Adrenal gland (tissue), 12 donors: ENCODE data around the gene TEAD3. TPM values are rescaled to one million over a fixed set of nuclear protein-coding genes. Genes with fewer than 3 reads are reported as not detected.

Experiments used
- DNase-seq, 7 donors: peaks; one replicate each; pipeline ENCODE4 v3.0.0-alpha.2; 2019 to 2020
- H3K27ac ChIP-seq, 5 donors: fragments of 200-600 bp; sonication (generic) in 4 of 5; 1 replicate in 3 of 5; 2 replicates in 2 of 5; pipeline versions ENCODE4 v1.5.1 to v1.8.0; 2016 to 2020; ENCODE audit warnings: mild to moderate bottlenecking in 1 of 5
- H3K27me3 ChIP-seq: fragments of 200-600 bp; 2 replicates; pipeline ENCODE4 v1.8.0; 2021
- H3K36me3 ChIP-seq, 2 donors: fragments of 200-600 bp; replicated peaks in 1 of 2; 1 replicate in 1 of 2; 2 replicates in 1 of 2; pipeline versions ENCODE4 v1.5.1 to v1.8.0; 2018 to 2022
- H3K4me1 ChIP-seq, 2 donors: fragments of 200-600 bp; replicated peaks in 1 of 2; 1 replicate in 1 of 2; 2 replicates in 1 of 2; pipeline versions ENCODE4 v1.5.1 to v1.8.0; 2018 to 2021
- H3K4me3 ChIP-seq, 4 donors: fragments of 200-600 bp; sonication (generic) in 3 of 4; one replicate each; pipeline ENCODE4 v1.5.1; 2016 to 2018
- H3K9me3 ChIP-seq, 3 donors: fragments of 200-600 bp; sonication (generic) in 1 of 3; replicated peaks in 1 of 3; 1 replicate in 2 of 3; 2 replicates in 1 of 3; pipeline versions ENCODE4 v1.5.1 to v1.8.0; 2016 to 2021
- POLR2A ChIP-seq, 2 donors: fragments of 450-650 bp; IDR thresholded peaks; one replicate each; pipeline ENCODE4 v1.6.1; 2017; ENCODE audit warnings: antibody characterized with exemption in 2 of 2, mild to moderate bottlenecking in 2 of 2, moderate library complexity in 1 of 2
- WGBS, 4 donors: extraction: QIAGEN DNeasy Blood & Tissue Kit in 2 of 4; methylation state at CpG; one replicate each; pipeline versions ENCODE4 v1.1.5 to v1.1.7; 2013 to 2017; 5-methylcytosine and 5-hydroxymethylcytosine counted together
- intact Hi-C, 2 donors: fragments of 100-400 bp; cut with DNase I; formaldehyde crosslinking; loops; one replicate each; pipeline versions ENCODE4 v1.14.1 to v1.15.0; 2022 to 2023
- polyA plus RNA-seq, 3 donors: library from polyadenylated mRNA; stranded (reverse); fragments of 200-250 nt in 2 of 3; fragments of 350-450 nt in 1 of 3; fragmentation: Illumina TruSeq in 1 of 3; extraction: RNeasy Lipid Tissue Mini Kit (QIAGEN cat#74804) in 1 of 3; gene quantifications; one replicate each; pipeline ENCODE4 v1.2.3, GENCODE V29; 2013 to 2014
- total RNA-seq, 9 donors: library from RNA; depleted of rRNA in 4 of 9; stranded (reverse); fragments of >200 nt in 4 of 9; fragments of 120-200 nt in 1 of 9; fragmentation: NEBNext Ultra II Directional in 1 of 9; extraction: Animal tissue kit (Norgen Biotek cat#: 25700) in 1 of 9; gene quantifications; one replicate each; pipeline versions ENCODE4 v1.1.0 to v1.2.4, GENCODE V29; 2013 to 2023
- TF ChIP-seq, protein P1 (sequence below), 6 experiments: fragments of 450-650 bp in 4 of 6; fragments of 200-600 bp in 2 of 6; sonication (generic) in 1 of 6; IDR thresholded peaks; 1 replicate in 5 of 6; 2 replicates in 1 of 6; pipeline versions ENCODE4 v1.5.1 to v1.8.0; 2016 to 2021; ENCODE audit warnings: antibody characterized with exemption in 6 of 6, mild to moderate bottlenecking in 2 of 6, moderate library complexity in 1 of 6
- donor health status: healthy with polysubstance abuse.
- donor health status: Bipolar disorder and iron deficiency.
- donor health status: DM: yes; HTN: yes; CAD: no.
- donor health status: DM: no; HTN: no; CAD: no.
- donor health status: DM: no; HTN: no; CAD: no.
- donor health status: DM: yes; HTN: yes; CAD: no.

The TEAD3 gene
- total and polyA plus RNA-seq, 12 donors = 1.4 to 15.5 (median 8.7) TPM

DNA sequence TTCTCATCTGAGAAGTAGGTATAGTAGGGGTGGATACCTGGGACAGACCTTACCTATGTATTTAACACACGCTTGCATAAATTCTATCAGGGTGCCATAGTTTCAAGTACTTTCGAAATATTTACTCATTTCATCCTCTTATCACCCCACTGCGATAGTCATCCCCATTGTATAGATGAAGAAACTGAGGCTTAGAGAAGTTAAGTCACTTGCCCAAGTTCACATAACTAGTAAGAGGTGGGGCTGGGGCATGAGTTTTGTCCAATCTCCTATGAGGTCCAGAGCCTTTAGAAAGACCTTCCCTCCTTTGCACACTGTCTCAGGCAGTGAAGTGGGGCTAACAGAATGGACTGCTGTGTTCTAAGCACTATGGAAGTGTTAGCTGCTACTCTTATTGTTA, 9.7 kb upstream of the TEAD3 start:
- Histone ChIP-seq H3K27me3 (peaks cover 15% of the 10 kb centered on the region), H3K36me3 (no peaks in the 10 kb centered on the region), H3K4me3 (no peak overlapping the region), H3K4me1 (no peaks in the 10 kb centered on the region), H3K27ac (no peak overlapping the region), H3K9me3 (no peaks in the 10 kb centered on the region)
- intact Hi-C loops = no loop called here
- no peak for DNase-seq
- TF ChIP-seq, protein P1, sequence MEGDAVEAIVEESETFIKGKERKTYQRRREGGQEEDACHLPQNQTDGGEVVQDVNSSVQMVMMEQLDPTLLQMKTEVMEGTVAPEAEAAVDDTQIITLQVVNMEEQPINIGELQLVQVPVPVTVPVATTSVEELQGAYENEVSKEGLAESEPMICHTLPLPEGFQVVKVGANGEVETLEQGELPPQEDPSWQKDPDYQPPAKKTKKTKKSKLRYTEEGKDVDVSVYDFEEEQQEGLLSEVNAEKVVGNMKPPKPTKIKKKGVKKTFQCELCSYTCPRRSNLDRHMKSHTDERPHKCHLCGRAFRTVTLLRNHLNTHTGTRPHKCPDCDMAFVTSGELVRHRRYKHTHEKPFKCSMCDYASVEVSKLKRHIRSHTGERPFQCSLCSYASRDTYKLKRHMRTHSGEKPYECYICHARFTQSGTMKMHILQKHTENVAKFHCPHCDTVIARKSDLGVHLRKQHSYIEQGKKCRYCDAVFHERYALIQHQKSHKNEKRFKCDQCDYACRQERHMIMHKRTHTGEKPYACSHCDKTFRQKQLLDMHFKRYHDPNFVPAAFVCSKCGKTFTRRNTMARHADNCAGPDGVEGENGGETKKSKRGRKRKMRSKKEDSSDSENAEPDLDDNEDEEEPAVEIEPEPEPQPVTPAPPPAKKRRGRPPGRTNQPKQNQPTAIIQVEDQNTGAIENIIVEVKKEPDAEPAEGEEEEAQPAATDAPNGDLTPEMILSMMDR (IDR thresholded peaks at IDR 0.05) = no peak
- no peak for TF ChIP-seq POLR2A (IDR thresholded peaks at IDR 0.05)
- WGBS, 4 donors = 81 to 92% (median 90%) methylated on average over 3 of the region's 3 CpGs

DNA sequence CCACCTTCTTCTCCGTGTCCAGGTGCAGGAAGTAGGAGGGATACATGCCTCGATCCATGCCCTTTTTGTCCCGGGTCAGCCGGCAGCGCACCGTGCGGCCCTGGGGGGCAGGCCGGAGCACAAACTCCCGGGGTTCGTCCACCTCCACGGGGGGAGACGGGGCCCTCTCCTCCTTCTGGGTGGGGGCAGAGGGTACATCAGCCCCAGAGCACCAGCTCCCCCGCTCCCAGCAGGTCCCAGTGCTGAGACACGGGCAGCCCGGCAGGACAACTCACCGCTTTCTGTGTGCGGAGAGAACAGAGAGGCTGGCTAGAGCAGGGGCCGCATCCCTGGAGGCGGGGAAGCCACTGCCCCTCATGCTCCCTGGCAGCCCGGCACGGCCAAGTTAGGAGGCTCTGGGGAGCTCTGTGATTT, 9.1 kb upstream of the TEAD3 start:
- Histone ChIP-seq H3K27ac (no peak overlapping the region), H3K27me3 (peaks cover 10% of the 10 kb centered on the region), H3K4me1 (no peaks in the 10 kb centered on the region), H3K9me3 (no peaks in the 10 kb centered on the region), H3K4me3 (no peak overlapping the region), H3K36me3 (no peaks in the 10 kb centered on the region)
- no peak for DNase-seq
- TF ChIP-seq, protein P1 (IDR thresholded peaks at IDR 0.05) = no peak
- 59 to 69% (median 63%) methylated on average over 16 to 21 of the region's 21 CpGs for WGBS, 4 donors
- intact Hi-C loops = no loop called here

DNA sequence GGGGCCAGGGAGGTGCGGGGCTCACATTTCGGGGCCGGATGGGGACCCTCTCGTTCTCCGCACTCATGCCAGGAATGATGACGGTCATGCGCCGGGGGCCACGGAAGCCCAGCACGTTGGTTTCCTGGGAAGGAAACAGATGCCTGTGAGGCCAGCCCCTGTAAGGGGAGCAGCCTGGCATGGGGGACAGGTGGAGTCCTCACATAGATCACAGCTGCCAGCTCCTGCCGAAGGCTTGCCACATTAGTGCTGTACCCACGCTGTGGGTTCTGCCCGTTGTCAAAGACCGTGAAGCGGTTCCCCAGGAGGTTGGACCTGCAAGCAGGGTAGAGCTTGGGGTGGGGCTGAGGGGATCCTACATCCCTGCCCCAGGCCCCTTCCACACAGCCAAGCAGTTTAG, 6.7 kb upstream of the TEAD3 start:
- intact Hi-C loops = no loop called here
- no peaks in the 10 kb centered on the region for H3K9me3 ChIP-seq
- DNase-seq = no peak
- TF ChIP-seq POLR2A (IDR thresholded peaks at IDR 0.05) = no peak
- TF ChIP-seq, protein P1 (IDR thresholded peaks at IDR 0.05) = no peak
- no peak overlapping the region for H3K4me3 ChIP-seq
- no peak overlapping the region for H3K27ac ChIP-seq
- peaks cover 9% of the 10 kb centered on the region for H3K27me3 ChIP-seq
- H3K36me3 ChIP-seq = no peaks in the 10 kb centered on the region
- H3K4me1 ChIP-seq = no peaks in the 10 kb centered on the region
- WGBS, 4 donors = 53 to 77% (median 59%) methylated on average over 5 to 15 of the region's 15 CpGs

DNA sequence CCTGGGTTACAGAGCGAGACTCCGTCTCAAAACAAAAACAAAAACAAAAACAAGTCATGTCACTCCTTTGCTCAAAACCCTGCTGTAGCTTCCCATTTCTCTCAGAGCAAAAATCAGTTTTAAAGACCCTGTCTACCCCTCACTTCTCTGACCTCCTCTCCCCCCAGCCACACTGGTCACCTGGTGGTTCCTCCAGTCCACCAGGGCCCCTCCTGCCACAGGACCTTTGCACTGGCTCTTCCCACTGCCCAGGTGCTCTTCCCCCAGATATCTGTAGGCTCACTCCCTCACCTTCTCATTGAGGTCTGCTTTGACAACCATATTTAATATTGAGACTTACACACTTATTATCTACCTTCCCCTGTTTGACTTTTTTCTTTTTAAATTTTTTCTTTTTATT, 4.9 kb upstream of the TEAD3 start:
- Histone ChIP-seq H3K4me3 (no peak overlapping the region), H3K9me3 (no peaks in the 10 kb centered on the region), H3K27ac (no peak overlapping the region), H3K36me3 (no peaks in the 10 kb centered on the region), H3K27me3 (peaks cover 9% of the 10 kb centered on the region), H3K4me1 (peaks cover 7 to 11% of the 10 kb centered on the region in 2 donors)
- WGBS, 4 donors = 85 to 96% (median 93%) methylated on average over 2 of the region's 2 CpGs
- DNase-seq = no peak
- intact Hi-C loops = no loop called here
- no peak for TF ChIP-seq POLR2A (IDR thresholded peaks at IDR 0.05)
- TF ChIP-seq, protein P1 (IDR thresholded peaks at IDR 0.05) = no peak
